Chondrocyte (in vitro differentiated cells): ENCODE data around the gene MMP11. TPM values are rescaled to one million over a fixed set of nuclear protein-coding genes. Genes with fewer than 3 reads are reported as not detected.

Source experiments
- DNase-seq: peaks from one replicate; pipeline ENCODE4 v3.0.0; 2021; ENCODE audit warnings: mixed read lengths, low spot score
- H3K27ac Mint-ChIP-seq: one replicate; pipeline ENCODE4 v1.8.0; 2021; ENCODE audit warnings: mild to moderate bottlenecking, moderate library complexity, mixed read lengths; ENCODE audit not compliant: unreplicated experiment
- H3K27me3 Mint-ChIP-seq: 2 replicates; pipeline ENCODE4 v1.8.0; 2021; ENCODE audit warnings: low read depth, mixed read lengths
- H3K36me3 Mint-ChIP-seq: 2 replicates; pipeline ENCODE4 v1.8.0; 2021; ENCODE audit warnings: low read depth, mixed read lengths
- H3K4me1 Mint-ChIP-seq: 2 replicates; pipeline ENCODE4 v1.8.0; 2021; ENCODE audit warnings: low read depth, mild to moderate bottlenecking, mixed read lengths
- H3K4me3 Mint-ChIP-seq: one replicate; pipeline ENCODE4 v1.8.0; 2021; ENCODE audit warnings: mild to moderate bottlenecking, moderate library complexity, mixed read lengths; ENCODE audit not compliant: unreplicated experiment
- H3K9me3 Mint-ChIP-seq: 2 replicates; pipeline ENCODE4 v1.8.0; 2021; ENCODE audit warnings: low read depth, mixed read lengths
- CTCF ChIP-seq: fragments of 200-600 bp; sonication (generic); IDR thresholded peaks from 2 replicates; pipeline ENCODE4 v1.5.0; 2021; ENCODE audit warnings: antibody characterized with exemption, mild to moderate bottlenecking, moderate library complexity
- total RNA-seq: library from RNA; stranded (reverse); gene quantifications from 3 replicates; pipeline ENCODE4 v1.2.1, GENCODE V29; 2021

MMP11 gene
- total RNA-seq, 1 donor from 2014 or later = 172 TPM

GRCh38 chr22:23767303-23767672 is 5.4 kb upstream of the MMP11 start:
- H3K9me3 Mint-ChIP-seq = no peaks in the 10 kb centered on the region
- peaks cover 40% of the 10 kb centered on the region for H3K4me1 Mint-ChIP-seq
- no peak for DNase-seq
- no peak overlapping the region for H3K27ac Mint-ChIP-seq
- TF ChIP-seq CTCF = no peak
- no peaks in the 10 kb centered on the region for H3K27me3 Mint-ChIP-seq
- peaks cover 2% of the 10 kb centered on the region for H3K36me3 Mint-ChIP-seq
- peak overlapping the region; percentile 87 for H3K4me3 Mint-ChIP-seq

GRCh38 chr22:23767673-23768548 is 4.7 kb upstream of the MMP11 start, which contains the start of gene CHCHD10:
Gene CHCHD10 (minus strand): TSS chr22:23767972. CDS start chr22:23767874, 98 bp downstream.
- Mint-ChIP-seq H3K27me3 (no peaks in the 10 kb centered on the region), H3K36me3 (peaks cover 2% of the 10 kb centered on the region), H3K9me3 (no peaks in the 10 kb centered on the region), H3K27ac (peak within 1 kb of the TSS; percentile 57), H3K4me1 (peaks cover 37% of the 10 kb centered on the region), H3K4me3 (peak within 1 kb of the TSS; percentile 87)
- no peak for DNase-seq
- peak; percentile 97 for TF ChIP-seq CTCF

- H3K27ac Mint-ChIP-seq = no peak overlapping the region
- H3K4me3 Mint-ChIP-seq = no peak overlapping the region
- no peaks in the 10 kb centered on the region for H3K9me3 Mint-ChIP-seq
- H3K4me1 Mint-ChIP-seq = peaks cover 44% of the 10 kb centered on the region
- H3K36me3 Mint-ChIP-seq = peaks cover 2% of the 10 kb centered on the region
- no peak for DNase-seq
- TF ChIP-seq CTCF = no peak
- H3K27me3 Mint-ChIP-seq = no peaks in the 10 kb centered on the region
Observed at GRCh38 chr22:23769321-23769965, 3.2 kb upstream of the MMP11 start.

GRCh38 chr22:23772315-23772648 is 367 bp upstream of the MMP11 start:
- Mint-ChIP-seq H3K4me3 (peak overlapping the region; percentile 58), H3K27ac (no peak overlapping the region), H3K4me1 (peaks cover 53% of the 10 kb centered on the region), H3K27me3 (no peaks in the 10 kb centered on the region), H3K36me3 (no peaks in the 10 kb centered on the region), H3K9me3 (no peaks in the 10 kb centered on the region)
- DNase-seq = no peak
- TF ChIP-seq CTCF = no peak

- Mint-ChIP-seq H3K9me3 (no peaks in the 10 kb centered on the region), H3K4me3 (peak overlapping the region; percentile 71), H3K27me3 (no peaks in the 10 kb centered on the region), H3K27ac (peak overlapping the region; percentile 78), H3K4me1 (peaks cover 63% of the 10 kb centered on the region), H3K36me3 (no peaks in the 10 kb centered on the region)
- no peak for DNase-seq
- no peak for TF ChIP-seq CTCF
Observed at GRCh38 chr22:23773483-23774113, 949 bp downstream of the MMP11 start.
